GM12892 (cell line): ENCODE results near the gene SPATA16.
"Not testable (repeated sequence)": the region's sequence is repeated elsewhere in the genome, so short reads cannot be mapped to it uniquely, and the experiment has no call there.

Experiments
- DNase-seq: peaks from one replicate; pipeline ENCODE4 v3.0.0; 2011; ENCODE audit not compliant: insufficient read length
- FAIRE-seq: peaks from 2 replicates; lab custom pipeline; 2011; peaks lifted over from hg19 to GRCh38; lab: Jason Lieb, UNC
- POLR2A ChIP-seq: IDR thresholded peaks from 2 replicates; pipeline ENCODE4 v1.6.1; 2011; ENCODE audit warnings: low read depth, low read length, control low read depth
- POLR2AphosphoS5 ChIP-seq: IDR thresholded peaks from 2 replicates; pipeline ENCODE4 v1.6.1; 2011; ENCODE audit warnings: low read depth, low read length, control low read depth
- TAF1 ChIP-seq: IDR thresholded peaks from 2 replicates; pipeline ENCODE4 v1.6.1; 2011; ENCODE audit warnings: low read depth, mild to moderate bottlenecking, control low read depth, low read length, borderline replicate concordance

The SPATA16 gene

GRCh38 chr3:173049360-173049759 lies 91.7 kb downstream of the SPATA16 start:
- FAIRE-seq: no peak
- TF ChIP-seq POLR2AphosphoS5: no peak
- no peak for TF ChIP-seq POLR2A
- TF ChIP-seq TAF1: no peak
- DNase-seq: no peak

- TF ChIP-seq TAF1 (no peak), POLR2AphosphoS5 (no peak)
- FAIRE-seq (no peak), DNase-seq (no peak)
These were observed 95.2 kb downstream of the SPATA16 start for GRCh38 chr3:173045770-173046382.

- no peak for TF ChIP-seq POLR2AphosphoS5
- DNase-seq (no peak), FAIRE-seq (no peak)
These were observed 96.0 kb downstream of the SPATA16 start for GRCh38 chr3:173044998-173045397.

GRCh38 chr3:173043757-173044156 lies 97.3 kb downstream of the SPATA16 start:
- no peak for DNase-seq
- no peak for FAIRE-seq
- TF ChIP-seq POLR2AphosphoS5 (no peak), POLR2A (no peak), TAF1 (no peak)

GRCh38 chr3:173038484-173038871 lies 102.6 kb downstream of the SPATA16 start:
- FAIRE-seq (no peak), DNase-seq (no peak)
- TF ChIP-seq POLR2A (no peak), POLR2AphosphoS5 (no peak), TAF1 (no peak)

- DNase-seq (no peak), FAIRE-seq (no peak)
- no peak for TF ChIP-seq POLR2AphosphoS5
- TF ChIP-seq TAF1: no peak
- TF ChIP-seq POLR2A: no peak
These were observed 103.1 kb downstream of the SPATA16 start for GRCh38 chr3:173037840-173038483.

GRCh38 chr3:173030273-173030672 lies 110.8 kb downstream of the SPATA16 start:
- DNase-seq (no peak), FAIRE-seq (no peak)
- no peak for TF ChIP-seq POLR2AphosphoS5
- no peak for TF ChIP-seq POLR2A
- TF ChIP-seq TAF1: no peak

GRCh38 chr3:173028351-173028750 lies 112.7 kb downstream of the SPATA16 start:
- FAIRE-seq: no peak
- TF ChIP-seq POLR2A (no peak), POLR2AphosphoS5 (no peak), TAF1 (no peak)

GRCh38 chr3:173027429-173027828 lies 113.6 kb downstream of the SPATA16 start:
- no peak for TF ChIP-seq POLR2AphosphoS5
- no peak for TF ChIP-seq POLR2A
- no peak for TF ChIP-seq TAF1
- DNase-seq (no peak), FAIRE-seq (no peak)

More at GRCh38 chr3:173028351-173028750, 112.7 kb downstream of the SPATA16 start:
- DNase-seq: no peak

- no peak for FAIRE-seq
- TF ChIP-seq TAF1 (no peak), POLR2AphosphoS5 (no peak), POLR2A (no peak)
- DNase-seq: no peak
These were observed 115.1 kb downstream of the SPATA16 start for GRCh38 chr3:173025941-173026340.

GRCh38 chr3:173021547-173022185 lies 119.4 kb downstream of the SPATA16 start:
- no peak for DNase-seq
- no peak for TF ChIP-seq TAF1
- TF ChIP-seq POLR2A: no peak
- no peak for TF ChIP-seq POLR2AphosphoS5
- FAIRE-seq: no peak

- not testable (repeated sequence) for DNase-seq, FAIRE-seq
These were observed 120.9 kb downstream of the SPATA16 start for GRCh38 chr3:173020128-173020527.
